ENCODE data around the gene GOLIM4. TPM values are rescaled to one million over a fixed set of nuclear protein-coding genes. Genes with fewer than 3 reads are reported as not detected.

GOLIM4 gene
- total and polyA plus RNA-seq, 2 of the 13 experiments (the other 11 are each of a cell fraction or from before 2014, with no cell fraction given), result 10.9 to 47.7 TPM

GRCh38 chr3:168047190-168047795, 48.4 kb downstream of the GOLIM4 start:
- Histone ChIP-seq H3K4me3 (replicated peaks in 1 of 3; ENCODE audit: insufficient read depth in 1 of 3, low read depth in 2 of 3, low read length in 3 of 3) (no peak overlapping the region), H4K20me1 (ENCODE audit: insufficient read depth, low read length) (no peaks in the 10 kb centered on the region), H3K9ac (ENCODE audit: insufficient read depth, low read depth, low read length) (no peak overlapping the region), H3K4me1 (ENCODE audit: insufficient read depth, low read length) (no peaks in the 10 kb centered on the region), H3K27ac (ENCODE audit: extremely low read length, insufficient read depth, low read length) (no peak overlapping the region), H3K36me3 (replicated peaks in 1 of 2; ENCODE audit: control insufficient read depth in 1 of 2, insufficient read depth in 2 of 2, low read length in 2 of 2) (peaks cover 4 to 18% of the 10 kb centered on the region in 2 experiments; a peak in 3 of 5 replicates), H3K27me3 (ENCODE audit: control insufficient read depth in 1 of 2, insufficient read depth in 2 of 2, low read length in 2 of 2) (no peaks in the 10 kb centered on the region), H3K4me2 (ENCODE audit: low read depth, low read length) (no peak overlapping the region), H2AFZ (ENCODE audit: low read length) (no peak overlapping the region), H3K79me2 (ENCODE audit: insufficient read depth, low read length) (peaks cover 15% of the 10 kb centered on the region), H3K9me3 (ENCODE audit: low read length) (no peaks in the 10 kb centered on the region)
- CTCF ChIA-PET (ENCODE audit: low intra/inter-chr PET ratio, low total read pairs), result interaction anchor here (0.7 to 4.2 kb wide), 5 partner anchors 41 to 121 kb away, joined by 3 to 117 read pairs (median 5); partner anchors contain the start of gene GOLIM4
- ATAC-seq (peak; percentile 87), DNase-seq (ENCODE audit: low spot score) (peak; percentile 76), FAIRE-seq (peak; percentile 93)
- no TSS peak for BruUV-seq (replicated peaks)
- WGBS (ENCODE audit: low lambda C conversion rate), result 100% methylated on average over 1 of the region's 1 CpG
- intact Hi-C loops (cut with micrococcal nuclease; ENCODE audit: unreplicated experiment), result loop anchor here (1.0 to 10.0 kb wide), 4 partner anchors 48 to 800 kb away; partner anchors contain the start of gene GOLIM4
- POLR2A ChIA-PET, result no interaction called here
- in situ Hi-C loops (cut with HindIII; ENCODE audit: extremely low pct_ligation_motif_present, low pct_unique_long_range_greater_than_20kb), result no loop called here
- TF ChIP-seq ZNF772 (CRISPR knock-in tag; IDR thresholded peaks at IDR 0.05) (no peak), SMARCC2 (IDR thresholded peaks at IDR 0.05) (no peak), ZNF296 (CRISPR knock-in tag; conservative IDR thresholded peaks at IDR 0.05) (no peak), ZNF510 (CRISPR knock-in tag; IDR thresholded peaks at IDR 0.05; ENCODE audit: low read depth) (no peak), BCL6 (CRISPR knock-in tag; IDR thresholded peaks at IDR 0.05) (no peak), JARID2 (CRISPR knock-in tag; IDR thresholded peaks at IDR 0.05; ENCODE audit: insufficient replicate concordance) (no peak), ZNF775 (CRISPR knock-in tag; IDR thresholded peaks at IDR 0.05; ENCODE audit: borderline replicate concordance) (no peak), PBX3 (CRISPR knock-in tag; IDR thresholded peaks at IDR 0.05; ENCODE audit: borderline replicate concordance) (no peak), UBTF (CRISPR knock-in tag; IDR thresholded peaks at IDR 0.05) (no peak), ZNF407 (CRISPR knock-in tag; IDR thresholded peaks at IDR 0.05; ENCODE audit: not compliant biosample characterization) (no peak), AGO1 (IDR thresholded peaks at IDR 0.05; ENCODE audit: low read depth, low read length, poor library complexity, severe bottlenecking) (no peak), ZNF773 (CRISPR knock-in tag; IDR thresholded peaks at IDR 0.05; ENCODE audit: borderline replicate concordance) (no peak)

All from HepG2 (cell line).